HG03575 (cell line): ENCODE measurements around the gene PYDC1.
"Not testable (repeated sequence)": the region's sequence is repeated elsewhere in the genome, so short reads cannot be mapped to it uniquely, and the experiment has no call there.

ENCODE experiments used
- ATAC-seq: cut with Tn5 transposase; IDR thresholded peaks from one replicate; pipeline ENCODE4 v1.9.1; 2021; ENCODE audit not compliant: unreplicated experiment, insufficient number of reproducible peaks, low FRiP score; ENCODE audit errors: extremely low read depth

PYDC1 gene

DNA sequence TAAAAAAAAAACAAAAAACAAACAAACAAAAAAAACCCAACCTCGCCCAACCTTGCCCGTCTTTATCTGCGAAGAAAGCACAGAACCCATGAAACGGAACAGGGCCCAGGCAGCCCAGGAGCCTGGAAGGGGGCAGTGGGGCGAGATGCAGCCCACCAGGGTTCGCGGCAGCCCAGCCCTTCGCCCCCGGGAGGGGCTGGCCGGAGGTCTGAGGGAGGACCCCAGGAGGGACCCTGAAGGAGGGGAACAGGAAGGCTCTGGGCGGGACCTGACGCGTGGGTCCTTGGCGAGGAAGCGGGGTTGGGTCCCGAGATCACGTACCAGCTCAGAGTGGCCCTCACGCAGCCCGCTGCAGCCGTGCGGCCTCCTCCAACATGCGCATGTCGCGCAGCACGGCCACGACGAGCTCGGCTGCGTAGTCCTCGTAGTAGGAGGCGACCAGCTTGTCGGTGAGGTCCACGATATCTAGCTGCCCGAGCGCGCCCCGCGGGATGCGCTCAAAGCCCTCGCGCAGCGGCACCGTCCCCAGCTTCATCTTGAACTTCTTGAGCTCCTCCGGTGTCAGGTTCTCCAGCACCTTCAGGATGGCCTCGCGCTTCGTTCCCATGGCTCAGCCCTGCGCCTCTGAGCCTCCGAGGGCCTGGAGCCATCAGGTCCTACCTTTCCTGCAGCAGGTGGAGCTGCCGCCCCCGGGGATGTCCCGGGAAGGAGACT is at the start of gene PYDC1:
Gene PYDC1, minus strand, starts transcription at position 714 of the 714 bp plus-strand sequence. Its CDS starts 107 bp downstream, at position 607.
- no peak for ATAC-seq

DNA sequence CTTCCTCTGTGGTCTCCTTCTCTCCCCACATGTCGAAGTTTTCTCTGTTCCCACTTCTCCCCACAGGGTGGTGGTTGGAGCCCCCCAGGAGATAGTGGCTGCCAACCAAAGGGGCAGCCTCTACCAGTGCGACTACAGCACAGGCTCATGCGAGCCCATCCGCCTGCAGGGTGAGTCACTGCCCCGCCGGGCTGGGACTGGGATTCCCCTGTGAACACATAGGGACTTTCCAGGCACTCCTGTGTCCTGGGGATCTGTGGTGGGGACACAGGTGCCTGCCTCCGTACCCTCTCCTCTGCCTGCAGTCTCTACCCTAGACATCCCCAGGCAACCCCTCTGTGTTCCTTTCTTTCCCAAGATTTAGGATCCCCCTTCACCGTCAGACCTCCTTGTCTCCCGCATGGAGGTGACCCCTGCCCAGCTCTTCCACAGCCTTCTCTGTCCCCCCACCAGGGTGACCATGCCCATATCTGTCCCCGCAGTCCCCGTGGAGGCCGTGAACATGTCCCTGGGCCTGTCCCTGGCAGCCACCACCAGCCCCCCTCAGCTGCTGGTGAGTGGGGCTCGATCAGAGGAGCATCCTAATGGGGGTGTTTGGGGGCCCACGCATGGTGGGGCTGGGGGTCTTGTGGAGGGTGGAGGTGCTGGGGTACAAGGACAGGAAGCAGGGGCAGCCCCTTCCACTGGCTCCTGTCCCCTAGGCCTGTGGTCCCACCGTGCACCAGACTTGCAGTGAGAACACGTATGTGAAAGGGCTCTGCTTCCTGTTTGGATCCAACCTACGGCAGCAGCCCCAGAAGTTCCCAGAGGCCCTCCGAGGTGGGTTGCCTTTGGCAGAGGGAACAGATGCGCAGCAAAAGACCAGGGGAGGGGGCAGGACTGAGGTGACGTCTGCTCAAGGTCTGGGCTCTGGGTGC is 48.7 kb upstream of the PYDC1 start:
- ATAC-seq = peak; percentile 69

DNA sequence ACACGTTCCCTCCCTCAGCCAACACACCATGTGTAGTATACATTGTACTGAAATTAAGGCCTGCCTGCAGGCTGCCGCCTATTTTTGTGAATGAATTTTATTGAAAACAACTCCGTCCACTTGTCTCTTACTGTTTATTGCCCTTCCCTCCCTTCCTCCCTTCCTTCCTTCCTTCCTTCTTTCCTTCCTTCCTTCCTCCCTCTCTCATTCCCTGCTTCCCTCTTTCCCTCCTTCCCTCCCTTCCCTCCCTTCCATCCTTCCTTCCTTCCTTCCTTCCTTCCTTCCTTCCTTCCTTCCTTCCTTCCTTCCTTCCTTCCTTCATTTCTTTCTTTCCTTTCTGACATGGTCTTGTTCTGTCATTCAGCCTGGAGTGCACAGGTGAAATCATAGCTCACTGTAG is 45.1 kb upstream of the PYDC1 start:
- ATAC-seq = no peak

DNA sequence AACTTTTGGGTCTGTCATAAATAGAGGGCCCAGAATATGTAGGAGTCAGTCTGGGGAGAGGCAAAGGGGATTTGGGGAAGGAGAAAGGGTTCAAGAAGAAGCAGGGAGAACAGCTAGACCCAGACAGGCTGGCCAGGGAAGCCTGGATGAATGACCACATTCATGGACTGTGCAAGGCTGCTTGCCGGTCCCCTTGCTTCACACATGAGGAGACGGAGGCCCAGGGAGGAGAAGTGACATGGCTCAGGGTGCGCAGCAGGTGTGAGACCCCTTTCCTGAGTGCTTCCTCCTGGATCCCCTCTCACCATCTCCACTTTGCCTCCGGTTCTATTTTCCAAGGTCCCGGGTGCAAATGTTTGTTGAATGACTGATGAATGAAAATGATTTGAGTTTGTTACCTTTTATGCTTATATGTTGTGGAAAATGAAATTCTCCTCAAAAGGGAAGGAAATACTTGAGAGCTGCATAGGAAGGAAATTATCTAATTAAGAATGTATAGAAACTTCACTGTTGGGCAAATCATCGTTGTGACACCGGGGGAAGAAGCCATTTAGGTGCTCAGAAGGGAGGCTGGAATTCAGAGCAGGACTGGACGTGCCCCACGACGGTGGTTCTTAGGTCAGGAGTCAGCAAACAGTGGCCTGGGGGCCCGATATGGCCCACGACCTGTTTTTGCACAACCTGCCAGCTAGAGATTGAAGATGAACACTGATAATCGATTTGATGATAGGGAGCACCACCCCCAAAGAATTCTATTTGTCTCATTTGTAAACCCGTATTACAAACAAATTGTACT is 43.4 kb upstream of the PYDC1 start:
- no peak for ATAC-seq

DNA sequence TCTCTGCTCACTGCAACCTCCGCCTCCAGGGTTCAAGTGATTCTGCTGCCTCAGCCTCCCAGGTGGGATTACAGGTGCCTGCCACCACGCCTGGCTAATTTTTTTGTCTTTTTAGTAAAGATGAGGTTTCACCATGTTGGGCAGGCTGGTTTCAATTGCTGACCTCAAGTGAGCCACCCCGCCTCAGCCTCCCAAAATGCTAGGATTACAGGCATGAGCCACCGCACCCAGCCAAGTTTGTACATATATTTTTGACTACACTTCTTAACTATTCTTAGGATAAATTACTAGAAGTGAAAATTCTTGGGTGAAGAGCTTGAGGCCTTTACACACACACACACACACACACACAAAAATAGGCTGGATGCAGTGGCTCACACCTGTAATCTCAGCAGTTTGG is 41.4 kb upstream of the PYDC1 start:
- no peak for ATAC-seq

DNA sequence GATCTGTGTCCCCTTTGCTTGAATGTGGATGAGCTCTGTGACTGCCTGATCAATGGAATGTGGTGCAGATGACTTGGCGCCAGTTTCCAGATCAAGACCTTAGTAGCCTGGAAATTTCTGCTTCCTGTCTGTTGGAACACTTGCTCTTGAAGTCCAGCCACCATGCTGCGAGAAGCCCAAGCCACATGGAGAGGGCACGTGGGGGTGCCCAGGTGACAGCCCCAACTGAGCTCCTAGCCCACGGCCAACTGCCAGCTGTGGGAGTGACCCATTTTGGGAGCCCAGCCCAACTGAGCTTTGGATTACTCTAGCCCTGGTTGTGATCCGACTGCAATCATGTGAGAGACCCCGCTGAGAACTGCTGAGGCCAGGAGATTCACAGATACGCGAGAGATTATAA is 39.5 kb upstream of the PYDC1 start:
- ATAC-seq = no peak

DNA sequence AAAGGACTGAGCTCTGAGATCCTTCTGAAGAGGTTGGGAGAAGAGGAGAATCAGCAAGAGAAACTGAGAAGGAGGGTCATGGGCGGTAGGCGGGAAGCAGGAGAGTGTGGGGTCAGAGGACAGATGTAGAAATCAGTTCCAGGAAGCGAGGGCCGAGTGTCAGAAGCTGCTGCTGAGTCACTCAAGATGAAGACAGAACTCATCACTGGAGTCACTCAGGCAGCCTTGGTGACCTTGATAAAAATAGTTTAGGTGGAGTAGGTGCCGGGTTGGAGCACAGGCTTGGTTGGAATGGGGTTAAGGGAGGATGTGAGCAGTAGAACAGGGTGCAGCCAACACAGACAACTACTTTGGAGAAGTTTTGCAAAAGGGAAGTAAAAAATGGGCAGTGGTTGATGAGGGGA is 36.7 kb upstream of the PYDC1 start:
- ATAC-seq = no peak

DNA sequence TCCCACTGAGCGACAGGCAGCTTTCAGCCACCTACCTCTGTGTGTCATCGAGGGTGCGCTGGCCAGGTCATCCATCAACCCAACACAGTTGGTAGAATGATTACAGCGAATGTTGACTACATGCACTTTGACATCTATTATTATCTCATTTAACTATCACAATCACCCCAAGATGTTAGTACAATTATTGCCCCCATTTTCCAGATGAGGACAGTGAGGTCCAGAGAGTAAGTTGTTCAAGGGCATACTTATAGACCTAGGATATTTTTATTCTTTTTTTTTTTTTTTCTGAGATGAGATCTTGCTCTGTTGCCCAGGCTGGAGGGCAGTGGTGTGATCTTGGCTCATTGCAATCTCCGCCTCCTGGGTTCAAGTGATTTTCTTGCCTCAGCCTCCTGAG is 34.5 kb upstream of the PYDC1 start:
- ATAC-seq = no peak

DNA sequence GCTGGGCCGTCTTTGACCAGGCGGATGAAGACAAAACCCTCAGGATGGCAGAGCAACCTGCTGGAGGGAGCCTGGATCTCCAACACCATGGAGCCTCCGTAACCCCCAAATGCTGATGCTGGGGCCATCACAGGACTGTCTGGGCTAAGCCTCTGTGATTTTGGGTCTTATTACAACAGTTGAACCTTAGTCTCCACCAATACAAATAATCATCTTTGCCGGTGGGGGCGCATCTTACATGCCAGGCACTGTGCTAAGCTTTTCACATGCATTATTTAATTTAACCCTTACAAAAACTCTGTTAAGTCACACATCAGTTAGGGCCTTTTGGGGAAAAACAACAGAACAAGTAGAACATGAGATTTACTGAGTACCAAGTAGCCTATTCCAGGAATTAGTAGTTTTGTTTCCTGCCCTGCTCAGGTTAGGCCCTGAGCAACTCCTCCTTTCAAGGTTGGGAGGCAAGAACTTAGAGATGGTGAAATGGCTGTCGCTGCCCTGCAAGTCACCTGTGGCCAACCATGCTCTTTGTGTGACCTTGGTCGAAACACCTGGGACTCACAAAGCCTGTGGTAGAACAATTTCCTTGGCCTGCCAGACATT is 33.9 kb upstream of the PYDC1 start:
- ATAC-seq = no peak

DNA sequence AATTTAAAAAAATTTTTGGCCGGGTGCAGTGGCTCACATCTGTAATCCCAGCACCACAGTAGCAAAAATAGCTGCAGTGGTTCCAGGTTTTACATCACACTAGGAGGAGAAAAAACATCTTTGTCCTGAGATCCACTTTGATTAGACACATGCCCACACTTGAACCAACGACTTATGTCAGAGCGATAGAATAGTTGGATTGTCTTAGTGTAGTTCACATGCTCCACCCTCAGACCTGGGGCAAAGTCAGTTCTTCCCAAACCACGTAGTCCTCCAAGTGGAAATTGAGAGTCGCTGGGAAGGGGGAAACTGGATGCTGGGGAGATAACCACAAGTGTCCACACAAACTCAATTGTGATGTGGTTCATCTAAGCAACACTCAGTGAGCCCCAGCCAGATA is 31.4 kb upstream of the PYDC1 start:
- no peak for ATAC-seq

DNA sequence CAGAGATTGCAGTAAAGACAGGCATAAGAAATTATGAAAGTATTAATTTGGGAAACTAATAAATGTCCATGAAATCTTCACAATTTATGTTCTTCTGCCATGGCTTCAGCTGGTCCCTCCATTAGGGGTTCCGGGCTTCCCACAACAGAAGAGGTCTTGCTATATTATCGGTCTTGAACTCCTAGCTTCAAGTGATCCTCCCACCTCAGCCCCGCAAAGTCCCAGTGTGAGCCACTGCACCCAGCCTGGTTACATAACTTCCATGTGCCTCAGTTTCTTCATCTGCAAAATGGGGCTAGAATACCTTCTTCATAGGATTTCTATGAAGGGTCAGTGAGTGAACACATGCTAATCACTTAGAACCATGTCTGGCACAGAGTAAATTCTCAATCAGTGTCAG is 29.4 kb upstream of the PYDC1 start:
- no peak for ATAC-seq

DNA sequence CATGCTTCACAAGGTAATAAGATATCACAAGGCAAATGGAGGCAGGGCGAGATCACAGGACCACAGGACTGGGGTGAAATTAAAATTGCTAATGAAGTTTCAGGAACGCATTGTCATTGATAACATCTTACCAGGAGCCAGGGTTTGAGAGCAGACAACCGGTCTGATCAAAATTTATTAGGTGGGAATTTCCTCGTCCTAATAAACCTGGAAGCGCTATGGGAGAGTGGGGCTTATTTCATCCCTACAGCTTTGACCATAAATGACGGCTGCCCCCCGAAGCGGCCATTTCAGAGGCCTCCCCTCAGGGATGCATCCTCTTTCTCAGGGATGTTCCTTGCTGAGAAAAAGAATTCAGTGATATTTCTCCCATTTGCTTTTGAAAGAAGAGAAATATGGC is 28.7 kb upstream of the PYDC1 start:
- ATAC-seq = not testable (repeated sequence)

DNA sequence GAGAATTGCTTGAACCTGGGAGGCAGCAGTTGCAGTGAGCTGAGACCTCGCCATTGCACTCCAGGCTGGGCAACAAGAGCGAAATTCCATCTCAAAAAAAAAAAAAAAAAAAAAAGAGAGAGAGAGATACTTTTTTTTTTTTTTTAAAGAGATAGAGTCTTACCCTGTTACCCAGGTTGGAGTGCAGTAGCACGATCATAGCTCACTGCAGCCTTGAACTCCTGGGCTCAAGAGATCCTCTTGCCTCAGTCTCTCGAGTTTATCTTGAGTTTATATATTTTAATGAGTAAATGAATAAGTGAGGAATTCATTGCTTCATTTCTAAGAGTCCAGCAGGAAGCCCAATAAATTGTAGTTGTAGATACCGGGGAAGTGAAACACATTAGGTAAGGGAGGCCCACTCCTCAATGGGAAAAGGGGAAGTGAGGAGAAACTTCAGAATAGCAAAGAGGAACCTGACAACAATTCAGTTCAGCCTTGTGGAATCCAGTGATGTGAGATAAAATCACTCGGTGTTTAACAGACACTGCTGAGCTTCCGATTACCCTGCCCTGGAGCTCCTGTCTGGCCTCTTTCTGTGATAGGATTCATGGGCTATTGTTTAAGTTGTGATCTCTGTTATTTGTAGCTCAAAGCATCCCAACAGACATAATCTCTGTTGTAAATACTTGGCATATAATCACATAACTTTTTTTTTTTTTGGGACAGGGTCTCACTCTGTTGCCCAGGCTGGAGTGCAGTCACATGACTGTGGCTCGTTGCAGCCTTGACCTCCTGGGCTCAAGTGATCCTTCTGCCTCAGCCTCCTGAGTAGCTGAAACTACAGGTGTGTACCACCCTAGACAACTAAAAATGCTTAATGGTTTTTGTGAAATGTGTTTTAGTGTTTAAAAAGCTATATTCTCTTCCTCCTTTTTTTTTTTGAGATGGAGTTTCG is 27.1 kb upstream of the PYDC1 start:
- ATAC-seq = no peak

DNA sequence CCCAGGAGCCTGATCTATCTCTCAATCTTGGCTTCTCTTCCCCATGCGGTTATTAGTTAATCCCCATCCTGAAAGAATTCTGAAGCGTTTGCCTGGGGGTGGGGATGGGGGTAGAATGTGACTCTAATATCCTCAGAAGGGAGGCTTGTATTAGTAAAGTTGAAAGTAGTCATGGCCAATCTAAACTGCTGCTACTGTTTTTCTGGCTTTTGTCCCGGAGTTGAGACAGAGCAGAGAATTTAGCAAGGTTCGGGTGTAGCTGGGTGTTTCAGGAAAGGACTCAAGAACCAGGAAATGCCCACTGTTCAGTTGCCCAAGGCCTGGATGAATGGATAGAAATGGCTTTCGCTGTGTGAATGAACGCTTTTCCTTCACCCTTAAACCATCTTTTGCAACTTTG is 25.3 kb upstream of the PYDC1 start:
- ATAC-seq = no peak

DNA sequence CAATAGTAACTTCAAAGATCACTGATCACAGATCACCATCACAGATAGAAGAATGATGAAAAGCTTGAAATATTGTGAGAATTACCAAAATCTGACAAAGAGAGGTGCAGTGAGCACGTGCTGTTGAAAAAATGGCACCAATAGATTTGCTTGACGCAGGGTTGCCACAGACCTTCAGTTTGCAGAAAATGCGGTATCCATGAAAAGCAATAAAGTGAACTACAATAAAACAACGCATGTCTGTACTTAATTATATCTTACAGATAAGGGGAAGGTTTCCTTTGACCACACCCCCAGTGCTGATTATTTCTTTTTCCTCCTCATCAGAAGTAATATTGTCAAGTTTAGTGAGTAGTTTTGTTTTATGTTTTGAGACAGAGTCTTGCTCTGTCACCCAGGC is 21.1 kb upstream of the PYDC1 start:
- ATAC-seq = no peak

DNA sequence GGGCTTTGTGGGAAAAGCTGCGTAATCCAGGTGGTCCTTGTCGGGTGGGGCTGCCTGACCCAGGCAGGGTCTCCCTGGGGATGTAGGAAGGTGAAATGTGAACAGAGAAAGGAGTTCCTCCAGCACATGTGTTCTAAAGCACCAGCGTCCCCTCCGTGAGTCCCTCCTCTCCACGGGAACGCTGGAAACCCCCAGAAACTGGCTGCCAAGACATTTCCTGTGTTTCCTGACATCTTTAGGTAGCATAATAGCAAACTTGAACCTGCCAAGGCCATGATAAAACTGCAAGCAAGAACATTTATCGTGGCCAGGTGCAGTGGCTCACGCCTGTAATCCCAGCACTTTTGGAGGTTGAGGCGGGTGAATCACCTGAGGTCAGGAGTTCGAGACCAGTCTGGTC is 12.6 kb upstream of the PYDC1 start:
- no peak for ATAC-seq

DNA sequence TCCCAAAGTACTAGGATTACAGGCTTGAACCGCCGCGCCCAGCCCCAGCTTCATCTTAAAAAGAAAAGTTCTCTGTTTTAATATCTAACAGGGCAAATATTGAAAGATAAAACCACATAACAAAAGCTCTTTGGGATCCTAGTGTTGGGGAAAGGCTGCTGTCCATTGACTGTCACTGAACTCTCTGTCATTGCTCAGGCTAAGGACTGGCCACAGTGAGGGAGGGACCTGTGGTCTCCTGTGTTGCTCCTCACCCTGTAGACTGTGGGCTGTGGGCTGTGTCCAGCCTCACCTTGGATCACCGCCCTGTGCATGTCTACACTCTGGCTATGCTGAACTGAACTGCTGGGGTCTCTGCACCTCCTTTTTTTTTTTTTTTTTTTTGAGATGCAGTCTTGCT is 11.3 kb upstream of the PYDC1 start:
- no peak for ATAC-seq

DNA sequence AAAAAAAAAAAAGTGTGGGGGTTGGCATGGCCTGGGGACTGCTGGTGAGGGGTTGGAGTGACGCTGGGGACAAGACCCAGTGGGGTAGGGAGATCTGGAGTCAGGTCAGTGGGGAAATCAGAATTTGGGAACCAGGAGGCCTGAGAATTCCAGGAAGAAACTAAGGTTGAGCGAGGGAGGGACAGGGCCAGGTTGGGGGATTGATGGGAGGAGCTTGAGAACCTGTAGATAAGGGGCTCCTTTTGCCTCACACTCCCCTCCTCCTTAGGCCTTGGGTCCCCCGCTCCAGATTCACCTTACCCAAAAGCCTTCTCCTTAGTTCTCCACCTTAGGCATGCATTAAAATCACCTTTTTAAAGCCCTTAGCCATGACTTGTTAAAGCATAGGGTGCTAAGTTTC is 8.3 kb upstream of the PYDC1 start:
- ATAC-seq = no peak
